Astrocyte of the cerebellum (primary cell): ENCODE data around the gene LETMD1.

ENCODE experiments used
- DNase-seq: peaks from one replicate; pipeline ENCODE4 v3.0.0-alpha.2; 2011; ENCODE audit warnings: low read depth
- H3K4me3 ChIP-seq: 2 replicates; pipeline ENCODE4 v1.5.1; 2011; ENCODE audit warnings: mild to moderate bottlenecking, low read depth, low read length, moderate library complexity
- in situ Hi-C: cut with HindIII; loops from 2 replicates; pipeline ENCODE4 v1.10.0; 2017; ENCODE audit warnings: low sequenced_read_pairs
- TF ChIP-seq, protein P1 (sequence below): IDR thresholded peaks from 2 replicates; pipeline ENCODE4 v1.5.1; 2012; ENCODE audit warnings: low read length, low read depth, moderate library complexity, mild to moderate bottlenecking; ENCODE audit errors: missing control alignments

The LETMD1 gene

GRCh38 chr12:51047655-51048540, at the start of gene LETMD1:
TSS of gene LETMD1 (plus strand) at chr12:51048327. CDS start at chr12:51048357, 30 bp downstream.
- in situ Hi-C loops = no loop called here
- TF ChIP-seq, protein P1, sequence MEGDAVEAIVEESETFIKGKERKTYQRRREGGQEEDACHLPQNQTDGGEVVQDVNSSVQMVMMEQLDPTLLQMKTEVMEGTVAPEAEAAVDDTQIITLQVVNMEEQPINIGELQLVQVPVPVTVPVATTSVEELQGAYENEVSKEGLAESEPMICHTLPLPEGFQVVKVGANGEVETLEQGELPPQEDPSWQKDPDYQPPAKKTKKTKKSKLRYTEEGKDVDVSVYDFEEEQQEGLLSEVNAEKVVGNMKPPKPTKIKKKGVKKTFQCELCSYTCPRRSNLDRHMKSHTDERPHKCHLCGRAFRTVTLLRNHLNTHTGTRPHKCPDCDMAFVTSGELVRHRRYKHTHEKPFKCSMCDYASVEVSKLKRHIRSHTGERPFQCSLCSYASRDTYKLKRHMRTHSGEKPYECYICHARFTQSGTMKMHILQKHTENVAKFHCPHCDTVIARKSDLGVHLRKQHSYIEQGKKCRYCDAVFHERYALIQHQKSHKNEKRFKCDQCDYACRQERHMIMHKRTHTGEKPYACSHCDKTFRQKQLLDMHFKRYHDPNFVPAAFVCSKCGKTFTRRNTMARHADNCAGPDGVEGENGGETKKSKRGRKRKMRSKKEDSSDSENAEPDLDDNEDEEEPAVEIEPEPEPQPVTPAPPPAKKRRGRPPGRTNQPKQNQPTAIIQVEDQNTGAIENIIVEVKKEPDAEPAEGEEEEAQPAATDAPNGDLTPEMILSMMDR = peak; percentile 93
- peak; percentile 97 for DNase-seq
- H3K4me3 ChIP-seq = peak within 1 kb of the TSS; percentile 82

DNA sequence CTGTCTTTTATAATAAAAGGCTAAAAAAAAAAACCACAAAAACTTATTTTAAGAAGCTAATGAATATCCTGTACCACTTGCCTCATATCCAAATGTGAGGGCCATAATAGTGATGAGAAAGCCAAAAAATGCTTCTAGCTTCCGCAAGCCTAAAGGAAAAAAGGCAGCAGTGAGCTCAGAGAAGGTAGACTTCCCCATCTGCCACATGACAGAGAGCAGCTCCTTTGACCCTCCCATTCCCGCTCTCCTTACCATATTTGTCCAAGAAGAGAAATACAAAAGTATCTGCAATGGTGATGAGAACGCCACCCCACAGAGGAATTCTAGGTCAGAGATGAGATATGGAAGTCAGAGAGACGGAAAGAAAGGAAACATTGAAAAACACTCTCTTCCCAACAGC, 49.0 kb upstream of the LETMD1 start:
- H3K4me3 ChIP-seq = no peak overlapping the region
- in situ Hi-C loops = no loop called here
- TF ChIP-seq, protein P1 = no peak
- no peak for DNase-seq

- peak; percentile 16 for DNase-seq
- TF ChIP-seq, protein P1 = no peak
- no peak overlapping the region for H3K4me3 ChIP-seq
- in situ Hi-C loops = no loop called here
Measured at GRCh38 chr12:51000245-51000644, 47.9 kb upstream of the LETMD1 start.

- DNase-seq = no peak
- TF ChIP-seq, protein P1 = no peak
- H3K4me3 ChIP-seq = no peak overlapping the region
- in situ Hi-C loops = no loop called here
Measured at GRCh38 chr12:51001799-51002198, 46.3 kb upstream of the LETMD1 start.

- H3K4me3 ChIP-seq = no peak overlapping the region
- no peak for DNase-seq
- in situ Hi-C loops = no loop called here
- TF ChIP-seq, protein P1 = no peak
Measured at GRCh38 chr12:51004504-51004903, 43.6 kb upstream of the LETMD1 start.

- no peak for DNase-seq
- H3K4me3 ChIP-seq = no peak overlapping the region
- in situ Hi-C loops = no loop called here
- TF ChIP-seq, protein P1 = no peak
Measured at GRCh38 chr12:51005030-51005429, 43.1 kb upstream of the LETMD1 start.
